Type B pancreatic cell (in vitro differentiated cells): ENCODE measurements around the gene POLN. TPM values are rescaled to one million over a fixed set of nuclear protein-coding genes. Genes with fewer than 3 reads are reported as not detected.

Experiments
- DNase-seq: peaks from one replicate; pipeline ENCODE4 v3.0.0; 2021; ENCODE audit warnings: mixed read lengths; ENCODE audit not compliant: unreplicated experiment; ENCODE audit errors: extremely low spot score
- H3K27ac Mint-ChIP-seq: 2 replicates; pipeline ENCODE4 v1.8.0; 2021; ENCODE audit warnings: mild to moderate bottlenecking, mixed read lengths
- H3K27me3 Mint-ChIP-seq: 2 replicates; pipeline ENCODE4 v1.8.0; 2021; ENCODE audit warnings: mixed read lengths
- H3K36me3 Mint-ChIP-seq: 2 replicates; pipeline ENCODE4 v1.8.0; 2021; ENCODE audit warnings: mixed read lengths
- H3K4me1 Mint-ChIP-seq: one replicate; pipeline ENCODE4 v1.8.0; 2021; ENCODE audit warnings: mixed read lengths; ENCODE audit not compliant: unreplicated experiment
- H3K4me3 Mint-ChIP-seq: 2 replicates; pipeline ENCODE4 v1.8.0; 2021; ENCODE audit warnings: mild to moderate bottlenecking, mixed read lengths
- H3K9me3 Mint-ChIP-seq: 2 replicates; pipeline ENCODE4 v1.8.0; 2021; ENCODE audit warnings: mixed read lengths
- total RNA-seq: library from RNA; stranded (reverse); gene quantifications from 2 replicates; pipeline ENCODE4 v1.2.1, GENCODE V29; 2021; ENCODE audit warnings: low replicate concordance
- TF ChIP-seq, protein P1 (sequence below): fragments of 200-600 bp; sonication (generic); conservative IDR thresholded peaks from 2 replicates; pipeline ENCODE4 v1.5.0; 2021; ENCODE audit warnings: antibody characterized with exemption, mild to moderate bottlenecking

The POLN gene
- total RNA-seq, 1 donor from 2014 or later, result 4.1 TPM

DNA sequence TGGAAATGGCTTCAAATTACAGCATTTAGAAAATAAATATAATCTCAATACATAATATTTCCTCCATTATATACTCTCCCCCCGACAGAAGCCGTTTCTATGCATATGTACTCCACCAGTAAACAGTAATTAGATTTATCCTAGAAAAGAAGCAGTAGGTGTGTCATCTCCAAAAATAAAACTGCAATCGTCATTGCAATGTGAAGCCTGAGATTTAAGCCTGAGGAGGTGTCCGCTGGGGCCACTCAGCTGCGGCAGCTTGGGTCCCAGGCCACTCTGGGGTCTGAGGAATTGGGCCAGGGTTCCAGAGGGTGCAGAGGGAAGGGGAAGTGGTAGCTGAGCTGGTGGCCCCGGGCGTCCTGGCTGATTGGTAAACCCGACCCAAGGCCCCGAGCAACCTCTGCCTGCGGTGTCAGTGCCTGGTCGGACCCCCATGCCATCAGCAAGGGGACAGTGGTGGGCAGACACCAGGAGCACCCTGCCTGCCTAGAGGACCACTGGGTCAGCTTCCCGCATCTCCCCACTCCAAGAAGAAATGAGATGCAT is 27.8 kb upstream of the POLN start:
- H3K9me3 Mint-ChIP-seq, result no peaks in the 10 kb centered on the region
- TF ChIP-seq, protein P1, sequence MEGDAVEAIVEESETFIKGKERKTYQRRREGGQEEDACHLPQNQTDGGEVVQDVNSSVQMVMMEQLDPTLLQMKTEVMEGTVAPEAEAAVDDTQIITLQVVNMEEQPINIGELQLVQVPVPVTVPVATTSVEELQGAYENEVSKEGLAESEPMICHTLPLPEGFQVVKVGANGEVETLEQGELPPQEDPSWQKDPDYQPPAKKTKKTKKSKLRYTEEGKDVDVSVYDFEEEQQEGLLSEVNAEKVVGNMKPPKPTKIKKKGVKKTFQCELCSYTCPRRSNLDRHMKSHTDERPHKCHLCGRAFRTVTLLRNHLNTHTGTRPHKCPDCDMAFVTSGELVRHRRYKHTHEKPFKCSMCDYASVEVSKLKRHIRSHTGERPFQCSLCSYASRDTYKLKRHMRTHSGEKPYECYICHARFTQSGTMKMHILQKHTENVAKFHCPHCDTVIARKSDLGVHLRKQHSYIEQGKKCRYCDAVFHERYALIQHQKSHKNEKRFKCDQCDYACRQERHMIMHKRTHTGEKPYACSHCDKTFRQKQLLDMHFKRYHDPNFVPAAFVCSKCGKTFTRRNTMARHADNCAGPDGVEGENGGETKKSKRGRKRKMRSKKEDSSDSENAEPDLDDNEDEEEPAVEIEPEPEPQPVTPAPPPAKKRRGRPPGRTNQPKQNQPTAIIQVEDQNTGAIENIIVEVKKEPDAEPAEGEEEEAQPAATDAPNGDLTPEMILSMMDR, result no peak
- H3K27ac Mint-ChIP-seq, result no peak overlapping the region
- no peaks in the 10 kb centered on the region for H3K27me3 Mint-ChIP-seq
- H3K4me1 Mint-ChIP-seq, result peaks cover 3% of the 10 kb centered on the region
- no peak for DNase-seq
- H3K4me3 Mint-ChIP-seq, result no peak overlapping the region
- no peaks in the 10 kb centered on the region for H3K36me3 Mint-ChIP-seq

DNA sequence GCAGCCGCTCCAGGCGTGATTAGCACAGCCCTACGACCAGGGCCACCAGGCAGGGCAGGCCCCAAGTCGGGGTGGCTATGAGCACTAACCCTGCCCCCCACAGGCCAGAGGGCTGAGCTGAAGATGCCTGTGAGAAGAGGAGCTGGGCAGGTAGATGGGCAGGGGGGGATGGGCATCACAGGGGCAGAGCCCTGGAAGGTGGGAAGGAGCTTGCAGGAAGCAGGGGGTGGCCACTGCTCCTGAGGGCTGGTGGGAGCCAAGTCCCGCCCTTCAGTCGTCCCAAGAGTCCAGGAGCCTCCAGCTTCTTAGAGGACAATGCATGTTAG is 27.2 kb upstream of the POLN start:
- DNase-seq, result no peak
- Mint-ChIP-seq H3K27ac (no peak overlapping the region), H3K4me1 (peaks cover 3% of the 10 kb centered on the region), H3K9me3 (no peaks in the 10 kb centered on the region), H3K27me3 (no peaks in the 10 kb centered on the region), H3K4me3 (no peak overlapping the region), H3K36me3 (no peaks in the 10 kb centered on the region)
- TF ChIP-seq, protein P1, result no peak

DNA sequence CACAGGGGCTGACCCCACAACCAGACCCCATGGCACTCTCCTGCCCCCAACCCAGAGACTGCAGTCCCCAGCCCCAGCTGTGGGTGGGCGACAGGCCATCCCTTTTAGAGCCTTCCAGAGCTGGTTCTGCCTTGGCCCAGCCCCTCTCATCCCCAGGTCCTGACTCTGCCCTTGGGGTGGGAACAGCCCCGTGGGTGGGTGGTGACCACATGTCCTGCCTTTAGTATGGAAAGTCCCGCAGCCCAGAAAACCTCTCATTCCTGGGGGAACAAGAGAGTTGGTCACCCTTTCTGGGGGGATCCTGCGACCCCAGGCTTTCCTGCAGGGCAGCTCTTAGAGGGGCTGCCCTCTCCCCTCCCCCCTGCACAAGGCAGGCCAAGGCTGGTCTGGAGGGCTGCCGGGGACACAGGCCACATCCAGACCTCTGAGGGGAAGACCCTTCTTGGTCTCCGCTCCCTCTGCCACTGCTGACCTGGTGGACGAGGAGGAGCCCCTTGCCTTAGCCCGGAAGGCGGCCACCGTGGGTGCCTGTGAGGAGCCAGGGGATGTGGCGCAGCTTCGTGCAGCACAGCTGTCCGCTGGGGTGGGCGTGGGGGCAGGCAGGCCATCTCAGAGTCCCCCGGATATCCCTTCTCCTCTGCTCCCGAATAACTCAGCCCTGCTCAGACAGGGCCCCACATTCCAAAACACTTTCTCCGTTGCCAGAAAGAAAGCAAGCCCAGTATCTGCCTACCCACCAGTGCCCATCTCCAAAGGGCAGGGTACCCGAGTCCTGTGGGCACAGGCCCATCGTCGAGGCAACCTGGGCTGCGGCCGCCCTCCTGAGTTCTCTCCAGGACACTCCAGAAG is 26.7 kb upstream of the POLN start:
- Mint-ChIP-seq H3K27ac (no peak overlapping the region), H3K36me3 (no peaks in the 10 kb centered on the region), H3K4me3 (no peak overlapping the region), H3K9me3 (no peaks in the 10 kb centered on the region), H3K4me1 (peaks cover 3% of the 10 kb centered on the region), H3K27me3 (no peaks in the 10 kb centered on the region)
- TF ChIP-seq, protein P1, result no peak
- DNase-seq, result no peak

DNA sequence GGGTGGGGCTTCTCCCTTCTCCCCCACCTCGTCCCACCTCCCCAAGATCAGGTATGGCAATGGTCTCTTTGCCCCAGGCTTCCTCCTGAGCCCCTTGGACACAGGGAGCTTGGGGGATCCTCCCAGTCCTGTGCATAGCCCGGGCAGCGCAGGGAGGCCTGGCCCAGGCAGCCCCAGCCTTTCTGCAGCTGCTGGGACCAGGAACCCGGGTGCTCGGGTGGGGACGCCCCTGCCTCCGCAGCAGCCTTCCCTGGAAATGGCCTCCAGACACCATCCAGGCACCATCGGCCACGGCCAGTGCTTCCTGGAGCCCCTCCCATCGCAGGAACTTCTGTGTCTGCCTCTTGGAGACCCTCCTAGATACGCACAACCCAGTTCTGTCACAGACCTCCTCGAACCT is 25.9 kb upstream of the POLN start:
- no peaks in the 10 kb centered on the region for H3K27me3 Mint-ChIP-seq
- no peak for DNase-seq
- TF ChIP-seq, protein P1, result no peak
- no peaks in the 10 kb centered on the region for H3K9me3 Mint-ChIP-seq
- H3K4me3 Mint-ChIP-seq, result no peak overlapping the region
- H3K4me1 Mint-ChIP-seq, result no peaks in the 10 kb centered on the region
- H3K36me3 Mint-ChIP-seq, result no peaks in the 10 kb centered on the region
- no peak overlapping the region for H3K27ac Mint-ChIP-seq

DNA sequence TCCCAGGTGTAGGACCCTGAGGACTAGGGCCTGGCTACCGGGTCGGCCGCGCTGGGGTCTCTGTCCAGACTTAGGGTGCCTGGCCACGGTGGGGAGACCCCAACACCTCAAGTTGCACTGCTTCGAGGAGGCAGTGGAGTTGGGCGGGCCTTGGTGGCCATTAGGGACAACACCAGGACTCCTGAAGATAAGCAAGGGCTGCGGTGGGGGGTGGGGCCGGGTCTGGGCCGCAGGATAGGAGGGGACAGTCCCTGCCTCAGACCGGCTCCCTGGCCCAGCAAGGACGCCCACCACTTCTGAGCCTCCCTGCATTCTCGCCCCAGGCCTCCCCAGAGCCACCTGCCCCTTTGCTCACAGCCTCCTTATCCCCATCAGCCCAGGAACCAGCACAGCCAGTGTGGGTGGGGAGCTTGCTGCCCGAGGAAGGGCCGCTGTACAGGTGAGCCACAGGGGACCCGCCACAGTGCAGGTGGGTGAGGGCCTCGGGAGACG is 25.4 kb upstream of the POLN start:
- no peak for DNase-seq
- TF ChIP-seq, protein P1, result no peak
- no peaks in the 10 kb centered on the region for H3K9me3 Mint-ChIP-seq
- no peaks in the 10 kb centered on the region for H3K36me3 Mint-ChIP-seq
- H3K4me3 Mint-ChIP-seq, result no peak overlapping the region
- no peaks in the 10 kb centered on the region for H3K4me1 Mint-ChIP-seq
- H3K27me3 Mint-ChIP-seq, result no peaks in the 10 kb centered on the region
- H3K27ac Mint-ChIP-seq, result no peak overlapping the region
